NCI-H748 treated with DMSO at 0.1 percent for 48 hours (cell line): ENCODE data around the gene NAT10.
A peak's percentile ranks its signal among the peaks of the same experiment; 100 is the strongest.
"Not testable (repeated sequence)": the region's sequence is repeated elsewhere in the genome, so short reads cannot be mapped to it uniquely, and the experiment has no call there.

ENCODE experiments used
- DNase-seq: peaks from one replicate; lab custom pipeline; 2025; lab: John Stamatoyannopoulos, UW

NAT10 gene

GRCh38 chr11:34168642-34169420, 63.4 kb downstream of the NAT10 start:
- DNase-seq = no peak

- DNase-seq = no peak
Measured at GRCh38 chr11:34169686-34170085, 64.3 kb downstream of the NAT10 start.

- no peak for DNase-seq
Measured at GRCh38 chr11:34173050-34173449, 67.6 kb downstream of the NAT10 start.

- DNase-seq = peak; percentile 65
Measured at GRCh38 chr11:34174412-34175041, 69.1 kb downstream of the NAT10 start.

- DNase-seq = no peak
Measured at GRCh38 chr11:34175284-34176019, 70.0 kb downstream of the NAT10 start.

GRCh38 chr11:34176751-34177209, 71.4 kb downstream of the NAT10 start:
- no peak for DNase-seq

- DNase-seq = no peak
Measured at GRCh38 chr11:34178209-34178821, 72.9 kb downstream of the NAT10 start.

- DNase-seq = no peak
Measured at GRCh38 chr11:34179026-34179675, 73.7 kb downstream of the NAT10 start.

- DNase-seq = no peak
Measured at GRCh38 chr11:34180040-34180813, 74.8 kb downstream of the NAT10 start.

GRCh38 chr11:34180814-34181165, 75.4 kb downstream of the NAT10 start:
- DNase-seq = not testable (repeated sequence)

GRCh38 chr11:34181251-34181650, 75.8 kb downstream of the NAT10 start:
- DNase-seq = no peak

- DNase-seq = no peak
Measured at GRCh38 chr11:34181856-34182405, 76.5 kb downstream of the NAT10 start.

GRCh38 chr11:34182425-34182824, 77.0 kb downstream of the NAT10 start:
- no peak for DNase-seq

- DNase-seq = no peak
Measured at GRCh38 chr11:34182921-34183685, 77.7 kb downstream of the NAT10 start.

GRCh38 chr11:34183848-34184391, 78.5 kb downstream of the NAT10 start:
- DNase-seq = no peak

GRCh38 chr11:34184505-34185015, 79.1 kb downstream of the NAT10 start:
- DNase-seq = no peak

GRCh38 chr11:34185926-34186841, 80.8 kb downstream of the NAT10 start:
- DNase-seq = no peak

- DNase-seq = no peak
Measured at GRCh38 chr11:34188181-34188580, 82.8 kb downstream of the NAT10 start.
